Prostate gland (tissue), 2 donors: ENCODE data around the gene IFNLR1. TPM values are rescaled to one million over a fixed set of nuclear protein-coding genes. Genes with fewer than 3 reads are reported as not detected.

Experiments
- DNase-seq: peaks from one replicate; pipeline ENCODE4 v3.0.0-alpha.2; 2019; ENCODE audit warnings: low spot score
- H3K27ac ChIP-seq, 2 donors: fragments of 200-600 bp; sonication (generic); 2 replicates each; pipeline ENCODE4 v1.5.1; 2017 to 2019
- H3K27me3 ChIP-seq: fragments of 200-600 bp; sonication (generic); replicated peaks from 2 replicates; pipeline ENCODE4 v1.5.1; 2019; ENCODE audit not compliant: insufficient read depth
- H3K36me3 ChIP-seq, 2 donors: fragments of 200-600 bp; sonication (generic); 1 replicate in 1 of 2; 2 replicates in 1 of 2; pipeline versions ENCODE4 v1.5.1 to v1.8.1; 2017 to 2019
- H3K4me1 ChIP-seq: fragments of 200-600 bp; sonication (generic); replicated peaks from 2 replicates; pipeline ENCODE4 v1.5.1; 2019
- H3K4me3 ChIP-seq, 2 donors: fragments of 200-600 bp; sonication (generic); 2 replicates each; pipeline ENCODE4 v1.5.1; 2017 to 2019
- H3K9me3 ChIP-seq: fragments of 200-600 bp; sonication (generic); 2 replicates; pipeline ENCODE4 v1.5.1; 2017
- POLR2A ChIP-seq: fragments of 450-650 bp; IDR thresholded peaks from one replicate; pipeline ENCODE4 v1.6.1; 2016; ENCODE audit warnings: antibody characterized with exemption, mild to moderate bottlenecking
- POLR2AphosphoS5 ChIP-seq: sonication (generic); formaldehyde crosslinking; IDR thresholded peaks from one replicate; pipeline ENCODE4 v1.6.1; 2017; ENCODE audit warnings: antibody characterized with exemption
- WGBS: methylation state at CpG from one replicate; pipeline ENCODE4 v1.1.5; 2018; 5-methylcytosine and 5-hydroxymethylcytosine counted together
- intact Hi-C: fragments of 100-400 bp; cut with DNase I; formaldehyde crosslinking; loops from one replicate; pipeline ENCODE4 v1.14.2; 2022
- total RNA-seq, 2 donors: library from RNA; depleted of rRNA; stranded (reverse); fragments of >200 nt; gene quantifications; one replicate each; pipeline ENCODE4 v1.1.0, GENCODE V29; 2016
- TF ChIP-seq, protein P1 (sequence below), 4 experiments: fragments of 200-600 bp in 2 of 4; fragments of 450-650 bp in 2 of 4; sonication (generic) in 2 of 4; IDR thresholded peaks; 1 replicate in 3 of 4; 2 replicates in 1 of 4; pipeline ENCODE4 v1.5.1; 2016 to 2019; ENCODE audit warnings: antibody characterized with exemption in 4 of 4, mild to moderate bottlenecking in 2 of 4, moderate library complexity in 2 of 4

The IFNLR1 gene
- total RNA-seq, 2 donors from 2014 or later, result 6.6 to 9.2 TPM

DNA sequence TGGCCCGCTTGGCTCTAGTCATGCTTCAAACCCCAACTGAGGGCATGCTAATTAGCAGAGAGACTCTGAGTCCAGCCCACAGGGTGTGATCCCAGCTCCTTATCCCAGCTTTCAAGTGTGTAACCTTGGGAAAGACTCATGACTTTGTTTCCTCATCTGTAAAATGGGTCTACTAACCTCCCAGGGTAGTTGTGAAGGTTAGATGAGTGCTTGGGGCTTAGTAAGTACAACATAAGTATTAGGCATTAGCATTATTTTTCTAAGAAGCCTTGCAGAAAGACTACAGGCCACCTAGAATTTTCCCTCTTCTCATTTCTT lies 78.0 kb downstream of the IFNLR1 start:
- no peak for DNase-seq
- TF ChIP-seq, protein P1, sequence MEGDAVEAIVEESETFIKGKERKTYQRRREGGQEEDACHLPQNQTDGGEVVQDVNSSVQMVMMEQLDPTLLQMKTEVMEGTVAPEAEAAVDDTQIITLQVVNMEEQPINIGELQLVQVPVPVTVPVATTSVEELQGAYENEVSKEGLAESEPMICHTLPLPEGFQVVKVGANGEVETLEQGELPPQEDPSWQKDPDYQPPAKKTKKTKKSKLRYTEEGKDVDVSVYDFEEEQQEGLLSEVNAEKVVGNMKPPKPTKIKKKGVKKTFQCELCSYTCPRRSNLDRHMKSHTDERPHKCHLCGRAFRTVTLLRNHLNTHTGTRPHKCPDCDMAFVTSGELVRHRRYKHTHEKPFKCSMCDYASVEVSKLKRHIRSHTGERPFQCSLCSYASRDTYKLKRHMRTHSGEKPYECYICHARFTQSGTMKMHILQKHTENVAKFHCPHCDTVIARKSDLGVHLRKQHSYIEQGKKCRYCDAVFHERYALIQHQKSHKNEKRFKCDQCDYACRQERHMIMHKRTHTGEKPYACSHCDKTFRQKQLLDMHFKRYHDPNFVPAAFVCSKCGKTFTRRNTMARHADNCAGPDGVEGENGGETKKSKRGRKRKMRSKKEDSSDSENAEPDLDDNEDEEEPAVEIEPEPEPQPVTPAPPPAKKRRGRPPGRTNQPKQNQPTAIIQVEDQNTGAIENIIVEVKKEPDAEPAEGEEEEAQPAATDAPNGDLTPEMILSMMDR (IDR thresholded peaks at IDR 0.05), result no peak
- TF ChIP-seq POLR2A (no peak), POLR2AphosphoS5 (no peak)
- H3K27me3 ChIP-seq, result no peaks in the 10 kb centered on the region
- intact Hi-C loops, result no loop called here
- 92% methylated on average over 1 of the region's 1 CpG for WGBS
- no peak overlapping the region for H3K4me3 ChIP-seq
- H3K36me3 ChIP-seq, result no peaks in the 10 kb centered on the region
- H3K4me1 ChIP-seq, result no peaks in the 10 kb centered on the region
- H3K27ac ChIP-seq, result no peak overlapping the region
- H3K9me3 ChIP-seq, result no peaks in the 10 kb centered on the region

DNA sequence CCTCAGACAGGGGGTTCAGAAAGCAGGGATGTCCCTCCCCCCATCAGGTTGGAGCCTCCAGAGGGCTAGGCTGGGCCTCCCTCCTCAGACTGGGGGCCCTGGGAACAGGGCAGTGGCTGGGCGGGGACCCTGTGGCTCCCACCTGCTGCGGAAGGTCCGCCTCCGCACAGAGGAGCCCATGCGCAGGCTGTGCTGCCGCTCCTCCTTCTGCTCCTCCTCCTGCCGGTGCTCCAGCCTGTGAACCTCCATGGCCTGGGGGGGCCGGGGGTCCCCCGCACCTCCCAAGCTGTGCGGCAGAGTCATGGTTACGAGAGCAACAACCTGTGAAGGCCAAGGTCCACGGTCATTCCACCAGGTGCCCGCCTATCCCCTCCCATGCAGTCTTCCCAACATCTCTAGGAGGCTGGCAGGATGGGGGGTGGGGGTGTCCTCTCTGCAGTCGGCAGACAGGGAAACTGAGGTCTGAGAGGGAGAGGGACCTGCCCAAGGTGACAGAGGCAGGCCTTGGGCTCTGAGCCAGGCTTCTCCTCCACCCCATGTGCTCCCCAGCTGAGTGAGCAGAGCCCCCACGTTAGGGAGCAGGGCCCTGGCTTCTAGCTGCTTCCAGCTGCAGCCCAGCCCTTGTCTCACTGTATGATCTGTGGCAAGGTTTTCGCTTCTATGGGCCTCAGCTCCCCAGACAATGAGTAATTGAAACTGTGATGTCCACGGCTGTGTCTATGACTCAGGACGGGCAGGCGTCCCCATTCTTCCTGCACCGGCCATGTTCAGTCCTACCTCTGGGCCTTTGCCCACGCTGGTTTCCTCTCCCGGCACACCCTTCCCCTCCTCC lies 78.5 kb downstream of the IFNLR1 start:
- Histone ChIP-seq H3K4me1 (no peaks in the 10 kb centered on the region), H3K27me3 (no peaks in the 10 kb centered on the region), H3K27ac (no peak overlapping the region), H3K9me3 (no peaks in the 10 kb centered on the region), H3K36me3 (no peaks in the 10 kb centered on the region), H3K4me3 (no peak overlapping the region)
- WGBS, result 81% methylated on average over 22 of the region's 22 CpGs
- intact Hi-C loops, result no loop called here
- DNase-seq, result no peak
- TF ChIP-seq POLR2AphosphoS5 (no peak), POLR2A (no peak)
- TF ChIP-seq, protein P1 (IDR thresholded peaks at IDR 0.05), result no peak

DNA sequence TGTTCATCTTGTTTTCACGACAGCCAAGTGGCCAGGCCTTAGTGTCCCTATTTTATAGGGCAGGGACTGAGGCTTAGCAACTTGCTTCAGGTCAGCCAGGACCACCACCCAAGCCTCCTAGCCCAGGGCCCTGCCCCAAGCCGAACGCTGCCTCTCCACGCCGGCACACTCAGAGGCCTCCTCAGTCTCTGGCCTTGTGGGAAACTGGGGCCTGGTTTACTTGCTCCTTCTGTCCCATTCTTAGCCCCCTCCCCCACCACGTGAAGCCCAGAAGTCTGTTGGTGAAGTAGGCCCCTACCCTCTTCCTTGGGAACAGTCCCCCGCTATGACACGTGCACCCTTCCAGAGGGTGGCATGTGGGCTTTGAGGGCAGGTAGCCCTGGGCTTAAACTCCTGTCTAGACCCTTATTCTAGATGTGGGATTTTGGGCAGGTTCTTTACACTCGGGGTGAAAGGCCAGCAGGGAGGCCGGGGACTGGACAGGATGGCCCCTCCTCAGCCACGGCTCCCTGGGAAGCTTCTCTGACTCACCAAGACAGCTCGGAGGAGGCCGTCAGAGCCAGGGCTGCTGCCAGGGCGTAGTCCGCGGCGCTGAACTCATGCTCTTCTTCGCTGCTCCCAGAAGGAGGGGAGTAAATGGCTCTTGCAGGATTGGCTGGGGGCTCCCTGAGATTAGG lies 79.5 kb downstream of the IFNLR1 start:
- no peak for DNase-seq
- 92% methylated on average over 17 of the region's 18 CpGs for WGBS
- H3K4me1 ChIP-seq, result no peaks in the 10 kb centered on the region

DNA sequence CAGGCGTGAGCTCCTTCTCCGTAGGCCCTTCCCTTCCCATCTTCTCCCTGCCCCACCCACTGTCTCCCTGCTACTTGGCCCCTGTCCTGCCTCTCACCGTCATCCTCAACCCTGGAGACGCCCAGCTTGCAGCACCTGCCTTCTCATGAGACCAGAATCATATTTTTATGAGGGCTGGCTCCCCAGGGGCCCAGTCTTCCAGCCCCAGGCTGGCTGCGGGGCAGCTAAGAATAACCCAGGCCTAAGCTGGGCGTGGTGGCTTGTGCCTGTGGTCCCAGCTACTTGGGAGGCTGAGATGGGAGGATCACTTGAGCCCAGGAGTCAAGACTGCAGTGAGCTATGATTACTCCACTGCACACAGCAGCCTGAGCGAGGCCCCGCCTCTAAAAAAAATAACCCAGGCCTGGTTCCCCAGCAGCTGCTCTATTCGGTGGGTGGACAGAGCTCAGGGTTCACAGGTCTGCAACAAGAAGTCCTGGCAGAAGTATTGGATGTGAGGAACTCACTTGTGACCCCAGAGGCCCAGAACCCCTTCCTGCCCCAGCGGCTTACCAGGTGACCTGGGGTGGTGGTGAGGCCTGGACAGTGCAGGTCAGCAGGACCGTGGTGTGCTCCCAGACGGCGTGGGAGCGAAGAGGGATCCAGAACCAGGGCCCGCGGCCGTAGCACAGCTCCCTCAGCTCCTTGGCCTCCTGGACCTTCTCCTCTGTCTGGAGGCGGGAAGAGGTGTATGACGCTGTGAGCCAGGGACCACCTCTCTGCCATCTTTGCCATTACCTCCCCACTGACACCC lies 81.5 kb downstream of the IFNLR1 start:
- no peak for DNase-seq
- TF ChIP-seq POLR2A (no peak), POLR2AphosphoS5 (no peak)
- TF ChIP-seq, protein P1 (IDR thresholded peaks at IDR 0.05), result no peak
- Histone ChIP-seq H3K4me3 (no peak overlapping the region), H3K27me3 (no peaks in the 10 kb centered on the region), H3K9me3 (no peaks in the 10 kb centered on the region), H3K36me3 (no peaks in the 10 kb centered on the region), H3K4me1 (no peaks in the 10 kb centered on the region), H3K27ac (no peak overlapping the region)
- intact Hi-C loops, result no loop called here
- 90% methylated on average over 18 of the region's 19 CpGs for WGBS

More for the DNA sequence above, 79.5 kb downstream of the IFNLR1 start:
- intact Hi-C loops, result no loop called here
- H3K27me3 ChIP-seq, result no peaks in the 10 kb centered on the region
- no peak for TF ChIP-seq POLR2A
- TF ChIP-seq, protein P1 (IDR thresholded peaks at IDR 0.05), result no peak
- TF ChIP-seq POLR2AphosphoS5, result no peak
- no peaks in the 10 kb centered on the region for H3K9me3 ChIP-seq
- H3K36me3 ChIP-seq, result no peaks in the 10 kb centered on the region
- H3K4me3 ChIP-seq, result no peak overlapping the region
- no peak overlapping the region for H3K27ac ChIP-seq
